Neuronal stem cell (in vitro differentiated cells): ENCODE results near the gene DEPDC5.
"Not testable (repeated sequence)": the region's sequence is repeated elsewhere in the genome, so short reads cannot be mapped to it uniquely, and the experiment has no call there.

Source experiments
- DNase-seq: peaks from one replicate; pipeline ENCODE4 v3.0.0-alpha.2; 2013; ENCODE audit warnings: low spot score
- H2AFZ ChIP-seq: one replicate; pipeline ENCODE4 v1.6.1; 2013; ENCODE audit warnings: mild to moderate bottlenecking, low read length, inconsistent platforms
- H2AK5ac ChIP-seq: 2 replicates; pipeline ENCODE4 v1.6.1; 2013; ENCODE audit warnings: low read depth, mild to moderate bottlenecking, inconsistent platforms, low read length, moderate library complexity, mixed read lengths
- H2BK120ac ChIP-seq: 2 replicates; pipeline ENCODE4 v1.6.1; 2013; ENCODE audit warnings: low read depth, mild to moderate bottlenecking, inconsistent platforms, low read length, moderate library complexity, mixed read lengths
- H2BK12ac ChIP-seq: one replicate; pipeline ENCODE4 v1.6.1; 2013; ENCODE audit warnings: low read length, inconsistent platforms
- H2BK15ac ChIP-seq: 2 replicates; pipeline ENCODE4 v1.6.1; 2013; ENCODE audit warnings: mild to moderate bottlenecking, low read length, inconsistent platforms, mixed read lengths
- H2BK5ac ChIP-seq: one replicate; pipeline ENCODE4 v1.6.1; 2013; ENCODE audit warnings: inconsistent platforms, mild to moderate bottlenecking, low read length, moderate library complexity
- H3K14ac ChIP-seq: one replicate; pipeline ENCODE4 v1.6.1; 2013; ENCODE audit warnings: low read length, inconsistent platforms
- H3K18ac ChIP-seq: 2 replicates; pipeline ENCODE4 v1.6.1; 2013; ENCODE audit warnings: low read length, inconsistent platforms
- H3K23ac ChIP-seq: 2 replicates; pipeline ENCODE4 v1.6.1; 2013; ENCODE audit warnings: low read depth, mild to moderate bottlenecking, mixed read lengths, low read length, inconsistent platforms; ENCODE audit not compliant: poor library complexity
- H3K27ac ChIP-seq: replicated peaks from 3 replicates; pipeline ENCODE4 v1.5.1; 2013; ENCODE audit warnings: low read length, inconsistent platforms
- H3K27me3 ChIP-seq, 3 experiments: 2 replicates each; pipeline ENCODE4 v1.6.1; 2013; ENCODE audit warnings: low read length in 3 of 3, mild to moderate bottlenecking in 2 of 3, inconsistent platforms in 1 of 3, low read depth in 1 of 3, mixed read lengths in 1 of 3, moderate library complexity in 1 of 3; ENCODE audit not compliant: control insufficient read depth in 3 of 3, insufficient read depth in 3 of 3
- H3K36me3 ChIP-seq, 2 donors: replicated peaks in 1 of 2; 2 replicates each; pipeline ENCODE4 v1.6.1; 2013; ENCODE audit warnings: low read length in 2 of 2; ENCODE audit not compliant: control insufficient read depth in 2 of 2, insufficient read depth in 2 of 2
- H3K4ac ChIP-seq: 2 replicates; pipeline ENCODE4 v1.6.1; 2013; ENCODE audit warnings: inconsistent platforms, mild to moderate bottlenecking, low read length, moderate library complexity
- H3K4me1 ChIP-seq, 2 donors: 1 replicate in 1 of 2; 2 replicates in 1 of 2; pipeline ENCODE4 v1.6.1; 2013; ENCODE audit warnings: low read length in 2 of 2, low read depth in 1 of 2; ENCODE audit not compliant: control insufficient read depth in 2 of 2, insufficient read depth in 1 of 2
- H3K4me2 ChIP-seq: one replicate; pipeline ENCODE4 v1.6.1; 2013; ENCODE audit warnings: mild to moderate bottlenecking, low read length, inconsistent platforms; ENCODE audit not compliant: insufficient read depth, poor library complexity, severe bottlenecking
- H3K4me3 ChIP-seq, 2 donors: 2 replicates each; pipeline ENCODE4 v1.5.1; 2013; ENCODE audit warnings: low read length in 2 of 2, mild to moderate bottlenecking in 2 of 2, inconsistent platforms in 1 of 2, moderate library complexity in 1 of 2
- H3K79me1 ChIP-seq: one replicate; pipeline ENCODE4 v1.6.1; 2013; ENCODE audit warnings: low read depth, mild to moderate bottlenecking, inconsistent platforms, low read length, moderate library complexity
- H3K9ac ChIP-seq: one replicate; pipeline ENCODE4 v1.6.1; 2013; ENCODE audit warnings: mild to moderate bottlenecking, low read depth, low read length, inconsistent platforms; ENCODE audit not compliant: poor library complexity
- H3K9me3 ChIP-seq, 2 donors: replicated peaks in 1 of 2; 2 replicates each; pipeline versions ENCODE3 to v1.6.1; 2013; ENCODE audit warnings: low read length in 2 of 2, mild to moderate bottlenecking in 2 of 2, inconsistent platforms in 1 of 2, low read depth in 1 of 2, mixed read lengths in 1 of 2, moderate library complexity in 1 of 2; ENCODE audit not compliant: control insufficient read depth in 2 of 2, insufficient read depth in 1 of 2
- H4K8ac ChIP-seq: one replicate; pipeline ENCODE4 v1.6.1; 2013; ENCODE audit warnings: low read depth, mild to moderate bottlenecking, inconsistent platforms, low read length, moderate library complexity
- H4K91ac ChIP-seq: one replicate; pipeline ENCODE4 v1.6.1; 2013; ENCODE audit warnings: low read length, low read depth, mild to moderate bottlenecking, inconsistent platforms; ENCODE audit not compliant: poor library complexity
- WGBS, 2 donors: extraction: QIAGEN DNeasy Blood & Tissue Kit; methylation state at CpG; one replicate each; pipeline ENCODE4 v1.1.7; 2013; ENCODE audit warnings: missing lambda C conversion rate in 2 of 2, mixed read lengths in 1 of 2; ENCODE audit not compliant: insufficient read length in 2 of 2, insufficient replicate concordance in 1 of 2; ENCODE audit errors: extremely low coverage in 2 of 2; 5-methylcytosine and 5-hydroxymethylcytosine counted together

DEPDC5 gene

GRCh38 chr22:31754813-31755212 is 994 bp downstream of the DEPDC5 start:
- no peak overlapping the region for H4K91ac ChIP-seq
- peaks cover 8 to 16% of the 10 kb centered on the region in 2 donors for H3K4me1 ChIP-seq
- no peaks in the 10 kb centered on the region for H3K27me3 ChIP-seq
- H3K9ac ChIP-seq: no peak overlapping the region
- no peak overlapping the region for H2AFZ ChIP-seq
- H3K36me3 ChIP-seq: peaks cover 2 to 29% of the 10 kb centered on the region in 2 donors
- no peak overlapping the region for H3K23ac ChIP-seq
- H2BK15ac ChIP-seq: no peak overlapping the region
- no peak overlapping the region for H2BK120ac ChIP-seq
- no peak overlapping the region for H3K14ac ChIP-seq
- no peaks in the 10 kb centered on the region for H3K9me3 ChIP-seq
- no peak overlapping the region for H2AK5ac ChIP-seq
- H3K18ac ChIP-seq: no peak overlapping the region
- H3K4me3 ChIP-seq: peak overlapping the region in 1 of 2 donors; percentile 72
- no peak overlapping the region for H3K4me2 ChIP-seq
- no CpG with 5 or more reads among the region's 6 CpGs for WGBS, 2 donors
- no peak overlapping the region for H3K4ac ChIP-seq
- H3K27ac ChIP-seq: no peak overlapping the region
- no peak overlapping the region for H2BK5ac ChIP-seq
- no peak overlapping the region for H2BK12ac ChIP-seq
- no peak overlapping the region for H4K8ac ChIP-seq
- no peaks in the 10 kb centered on the region for H3K79me1 ChIP-seq
- DNase-seq: no peak

GRCh38 chr22:31757265-31757664 is 3.4 kb downstream of the DEPDC5 start:
- no peak overlapping the region for H3K18ac ChIP-seq
- no peak overlapping the region for H2BK5ac ChIP-seq
- H2BK120ac ChIP-seq: no peak overlapping the region
- DNase-seq: no peak
- no peak overlapping the region for H3K27ac ChIP-seq
- H3K9ac ChIP-seq: no peak overlapping the region
- no CpG with 5 or more reads among the region's 1 CpG for WGBS, 2 donors
- no peak overlapping the region for H3K4ac ChIP-seq
- no peak overlapping the region for H2BK12ac ChIP-seq
- no peak overlapping the region for H3K23ac ChIP-seq
- no peaks in the 10 kb centered on the region for H3K27me3 ChIP-seq
- no peak overlapping the region for H2AK5ac ChIP-seq
- H3K4me3 ChIP-seq: no peak overlapping the region
- peaks cover 7 to 16% of the 10 kb centered on the region in 2 donors for H3K4me1 ChIP-seq
- H4K8ac ChIP-seq: no peak overlapping the region
- no peak overlapping the region for H2BK15ac ChIP-seq
- H3K79me1 ChIP-seq: no peaks in the 10 kb centered on the region
- H3K4me2 ChIP-seq: no peak overlapping the region
- no peak overlapping the region for H3K14ac ChIP-seq
- H4K91ac ChIP-seq: no peak overlapping the region
- no peaks in the 10 kb centered on the region for H3K9me3 ChIP-seq
- H2AFZ ChIP-seq: no peak overlapping the region
- peaks cover 4 to 50% of the 10 kb centered on the region in 2 donors for H3K36me3 ChIP-seq

DNA sequence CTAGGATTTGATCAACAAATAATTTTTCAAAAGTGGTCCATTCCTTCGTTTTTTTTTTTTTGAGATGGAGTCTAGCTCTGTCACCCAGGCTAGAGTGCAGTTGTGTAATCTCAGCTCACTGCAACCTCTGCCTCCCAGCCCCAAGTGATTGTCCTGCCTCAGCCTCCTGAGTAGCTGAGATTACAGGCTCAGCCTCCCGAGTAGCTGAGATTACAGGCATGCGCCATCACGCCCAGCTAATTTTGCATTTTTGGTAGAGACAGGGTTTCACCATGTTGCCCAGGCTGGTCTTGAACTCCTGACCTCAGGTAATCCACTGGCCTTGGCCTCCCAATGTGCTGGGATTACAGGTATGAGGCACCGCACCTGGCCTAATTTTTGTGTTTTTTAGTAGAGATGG is 5.0 kb downstream of the DEPDC5 start:
- not testable (repeated sequence) for H2AFZ ChIP-seq, H4K91ac ChIP-seq, H3K18ac ChIP-seq, H3K4me1 ChIP-seq, H2BK12ac ChIP-seq, H2BK120ac ChIP-seq, H2AK5ac ChIP-seq, H3K4me2 ChIP-seq, H3K9me3 ChIP-seq, H3K9ac ChIP-seq, H3K27me3 ChIP-seq, H4K8ac ChIP-seq, H3K4me3 ChIP-seq, DNase-seq, H3K23ac ChIP-seq, H2BK15ac ChIP-seq, H3K4ac ChIP-seq, H3K27ac ChIP-seq, H3K79me1 ChIP-seq, H3K14ac ChIP-seq, H2BK5ac ChIP-seq
- no CpG with 5 or more reads among the region's 5 CpGs for WGBS, 2 donors
- H3K36me3 ChIP-seq: peaks cover 4 to 51% of the 10 kb centered on the region in 2 donors

DNA sequence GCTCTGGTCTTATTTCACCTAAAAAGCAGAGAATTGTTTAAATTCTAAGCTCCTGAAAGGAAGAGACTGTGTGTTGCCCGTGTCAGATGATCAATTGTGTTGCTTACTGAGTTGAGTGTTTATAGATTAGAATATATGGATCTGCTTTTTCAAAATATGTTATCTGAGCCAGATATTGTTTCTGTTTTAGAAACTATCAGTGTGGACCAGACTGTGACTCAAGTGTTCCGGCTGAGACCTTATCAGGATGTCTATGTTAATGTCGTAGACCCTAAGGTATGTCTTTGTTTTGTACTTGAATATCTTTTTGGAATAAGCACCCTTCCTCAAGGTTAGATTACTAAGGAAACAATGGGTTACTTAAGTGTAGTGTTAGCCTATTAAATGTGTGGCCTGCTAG is 11.0 kb downstream of the DEPDC5 start:
- Histone ChIP-seq H3K4ac (no peak overlapping the region), H3K4me2 (no peak overlapping the region), H4K8ac (no peak overlapping the region), H3K4me3 (no peak overlapping the region), H2BK12ac (no peak overlapping the region), H3K27me3 (no peaks in the 10 kb centered on the region), H2BK15ac (no peak overlapping the region), H2BK5ac (no peak overlapping the region), H3K9ac (no peak overlapping the region), H3K18ac (no peak overlapping the region), H3K4me1 (no peaks in the 10 kb centered on the region), H3K9me3 (no peaks in the 10 kb centered on the region), H2BK120ac (no peak overlapping the region), H2AK5ac (no peak overlapping the region), H3K23ac (no peak overlapping the region), H3K79me1 (no peaks in the 10 kb centered on the region), H3K14ac (no peak overlapping the region), H2AFZ (no peak overlapping the region), H3K36me3 (peaks cover 5 to 72% of the 10 kb centered on the region in 2 donors), H3K27ac (no peak overlapping the region), H4K91ac (no peak overlapping the region)
- DNase-seq: no peak
- no CpG with 5 or more reads among the region's 3 CpGs for WGBS, 2 donors
